ENCODE measurements around the gene PRR7. TPM values are rescaled to one million over a fixed set of nuclear protein-coding genes. Genes with fewer than 3 reads are reported as not detected.
A peak's percentile ranks its signal among the peaks of the same experiment; 100 is the strongest.

Gene PRR7
- total RNA-seq, 2 donors from 2014 or later: 3.9 to 5.0 TPM

DNA sequence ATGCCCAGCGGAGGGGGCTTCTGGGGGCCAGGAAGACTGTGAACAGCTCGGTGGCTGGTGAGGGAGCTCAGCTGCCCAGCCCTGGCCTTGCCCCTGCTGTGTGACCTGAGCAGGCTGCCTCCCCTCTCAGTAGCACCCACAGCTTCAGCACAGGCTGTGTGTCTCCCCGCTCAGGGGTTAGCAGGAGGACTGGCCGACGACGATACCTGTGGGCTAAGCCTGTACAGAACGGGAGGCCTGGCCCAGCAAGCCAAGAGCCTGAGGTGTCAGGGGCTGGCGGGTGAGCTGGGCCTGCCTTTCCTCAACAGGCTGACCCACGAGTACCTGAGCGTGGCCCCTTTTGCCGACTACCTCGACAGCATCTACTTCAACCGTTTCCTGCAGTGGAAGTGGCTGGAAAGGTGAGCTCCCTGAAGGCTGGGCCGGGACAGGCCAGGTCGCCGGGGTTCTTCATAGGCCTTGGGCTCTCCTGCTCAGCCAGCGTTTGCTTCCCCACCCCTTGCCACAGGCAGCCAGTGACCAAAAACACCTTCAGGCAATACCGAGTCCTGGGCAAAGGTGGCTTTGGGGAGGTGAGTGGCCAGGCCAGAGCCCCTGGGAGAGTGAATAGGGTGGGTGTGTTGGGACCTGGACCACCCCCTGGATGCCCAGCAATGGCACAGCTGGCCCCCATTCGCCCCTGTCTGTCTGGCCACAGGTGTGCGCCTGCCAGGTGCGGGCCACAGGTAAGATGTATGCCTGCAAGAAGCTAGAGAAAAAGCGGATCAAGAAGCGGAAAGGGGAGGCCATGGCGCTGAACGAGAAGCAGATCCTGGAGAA, 13.6 kb upstream of the PRR7 start:
- no peaks in the 10 kb centered on the region for H3K9me3 ChIP-seq
- no peaks in the 10 kb centered on the region for H3K27me3 ChIP-seq
- peak overlapping the region in 1 of 2 donors; percentile 27 for H3K9ac ChIP-seq (ENCODE audit: low read depth in 2 of 2, low read length in 2 of 2)
- intact Hi-C loops (cut with DNase I): no loop called here
- H3K36me3 ChIP-seq: peaks cover 20% of the 10 kb centered on the region
- no peak overlapping the region for H3K27ac ChIP-seq
- H3K4me1 ChIP-seq: peaks cover 4% of the 10 kb centered on the region
- TF ChIP-seq CTCF (IDR thresholded peaks at IDR 0.05): no peak
- DNase-seq: no peak
- H3K4me3 ChIP-seq: no peak overlapping the region

- H3K9ac ChIP-seq (ENCODE audit: low read depth in 2 of 2, low read length in 2 of 2): no peak overlapping the region
- DNase-seq: no peak
- no peak for TF ChIP-seq CTCF (IDR thresholded peaks at IDR 0.05)
- no peak overlapping the region for H3K4me3 ChIP-seq
- H3K9me3 ChIP-seq: no peaks in the 10 kb centered on the region
- H3K27me3 ChIP-seq: no peaks in the 10 kb centered on the region
- H3K4me1 ChIP-seq: peaks cover 4% of the 10 kb centered on the region
- H3K36me3 ChIP-seq: peaks cover 20% of the 10 kb centered on the region
- no peak overlapping the region for H3K27ac ChIP-seq
- intact Hi-C loops (cut with DNase I): no loop called here
These were observed 12.9 kb upstream of the PRR7 start for GRCh38 chr5:177433658-177434217.

DNA sequence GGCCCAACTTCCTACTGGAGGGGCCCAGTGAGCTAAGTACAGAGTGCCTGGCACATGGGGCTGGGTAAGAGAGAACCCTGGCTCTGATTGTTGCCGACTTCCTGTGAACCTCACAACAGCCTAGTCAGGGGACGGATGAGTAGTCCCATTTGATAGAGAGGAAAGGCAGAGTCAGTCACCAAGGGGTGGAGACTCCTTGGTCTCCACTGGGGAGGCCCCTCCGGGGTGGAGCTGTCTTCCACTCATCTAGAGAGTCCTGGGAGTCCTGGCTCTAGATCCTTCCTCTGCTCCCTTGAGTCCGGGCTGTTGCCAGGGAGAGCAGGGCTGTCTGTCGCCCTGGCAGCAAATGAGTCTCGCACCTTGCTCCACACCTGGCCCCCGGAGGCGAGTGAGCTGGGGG, 12.2 kb upstream of the PRR7 start:
- no peaks in the 10 kb centered on the region for H3K27me3 ChIP-seq
- H3K4me1 ChIP-seq: peaks cover 4% of the 10 kb centered on the region
- no peak overlapping the region for H3K9ac ChIP-seq (ENCODE audit: low read depth in 2 of 2, low read length in 2 of 2)
- no peak for DNase-seq
- intact Hi-C loops (cut with DNase I): no loop called here
- no peak overlapping the region for H3K4me3 ChIP-seq
- no peaks in the 10 kb centered on the region for H3K9me3 ChIP-seq
- no peak for TF ChIP-seq CTCF (IDR thresholded peaks at IDR 0.05)
- peaks cover 20% of the 10 kb centered on the region for H3K36me3 ChIP-seq
- no peak overlapping the region for H3K27ac ChIP-seq

GRCh38 chr5:177434942-177435738, 11.5 kb upstream of the PRR7 start:
- Histone ChIP-seq H3K27ac (no peak overlapping the region), H3K4me3 (no peak overlapping the region), H3K27me3 (no peaks in the 10 kb centered on the region), H3K4me1 (peaks cover 4% of the 10 kb centered on the region), H3K9ac (ENCODE audit: low read depth in 2 of 2, low read length in 2 of 2) (no peak overlapping the region), H3K36me3 (peaks cover 20% of the 10 kb centered on the region), H3K9me3 (no peaks in the 10 kb centered on the region)
- no peak for TF ChIP-seq CTCF (IDR thresholded peaks at IDR 0.05)
- intact Hi-C loops (cut with DNase I): no loop called here
- DNase-seq: no peak

GRCh38 chr5:177435847-177436536, 10.6 kb upstream of the PRR7 start:
- no peak overlapping the region for H3K9ac ChIP-seq (ENCODE audit: low read depth in 2 of 2, low read length in 2 of 2)
- H3K4me3 ChIP-seq: no peak overlapping the region
- DNase-seq: no peak
- H3K36me3 ChIP-seq: peaks cover 20% of the 10 kb centered on the region
- no peak for TF ChIP-seq CTCF (IDR thresholded peaks at IDR 0.05)
- no peak overlapping the region for H3K27ac ChIP-seq
- H3K4me1 ChIP-seq: peaks cover 4% of the 10 kb centered on the region
- no peaks in the 10 kb centered on the region for H3K9me3 ChIP-seq
- no peaks in the 10 kb centered on the region for H3K27me3 ChIP-seq
- intact Hi-C loops (cut with DNase I): no loop called here

Data from colonic mucosa (tissue), 4 donors.